Activated T-cell treated with anti-CD3 and anti-CD28 coated beads for 48 hours (primary cell): ENCODE measurements around the gene MTREX.

Experiments used
- DNase-seq: peaks from one replicate; pipeline ENCODE4 v3.0.0-alpha.2; 2020; ENCODE audit warnings: low read depth

MTREX gene

GRCh38 chr5:55429221-55429612 is 121.4 kb downstream of the MTREX start:
- no peak for DNase-seq

DNA sequence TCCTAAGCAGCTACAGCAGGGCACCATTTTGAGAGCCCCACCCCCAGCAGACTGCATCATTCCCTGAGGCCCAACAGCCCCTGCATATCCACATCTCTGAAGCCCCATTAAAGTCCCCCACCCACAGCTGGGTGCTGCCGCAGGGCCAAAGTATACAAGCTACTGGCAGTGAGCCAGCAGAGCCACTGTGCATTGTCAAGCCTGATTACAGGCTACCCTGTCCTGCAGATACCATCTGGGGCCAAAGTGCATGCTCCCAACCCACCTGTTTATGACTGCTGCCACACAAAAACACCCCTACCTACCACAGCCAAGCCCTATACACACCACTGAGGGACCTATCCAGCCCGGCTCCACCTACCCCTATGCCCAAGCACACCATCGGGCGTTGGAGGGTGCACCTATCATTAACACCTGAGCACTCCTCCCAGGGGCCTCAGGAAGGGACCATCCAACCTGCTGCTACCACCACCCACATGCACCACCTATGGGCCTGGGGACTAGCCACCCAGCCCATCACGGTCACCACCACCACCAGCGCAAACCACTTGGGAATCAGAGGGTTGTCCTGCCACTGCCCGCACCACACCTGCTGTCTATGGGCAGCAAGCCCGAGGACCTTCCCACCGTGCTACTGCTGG is 121.9 kb downstream of the MTREX start:
- no peak for DNase-seq

DNA sequence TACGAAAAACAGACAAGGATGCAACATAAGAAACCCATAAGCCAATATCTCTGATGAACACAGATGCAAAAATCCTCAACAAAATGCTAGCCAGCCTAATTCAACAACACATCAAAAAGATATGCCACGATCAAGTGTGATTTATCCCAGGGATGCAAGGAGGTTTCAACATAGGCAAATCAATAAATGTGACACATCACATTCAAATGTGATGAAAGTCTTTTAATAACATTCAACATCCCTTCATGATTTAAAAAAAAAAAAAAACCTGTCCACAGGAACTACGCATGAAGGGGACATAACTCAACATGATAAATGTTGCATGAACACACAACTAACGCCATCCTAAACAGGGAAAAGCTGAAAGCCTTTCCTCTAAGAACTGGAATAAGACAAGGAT is 124.8 kb downstream of the MTREX start:
- DNase-seq = no peak

GRCh38 chr5:55437452-55437851 is 129.7 kb downstream of the MTREX start:
- no peak for DNase-seq

GRCh38 chr5:55437859-55438206 is 130.0 kb downstream of the MTREX start:
- no peak for DNase-seq

DNA sequence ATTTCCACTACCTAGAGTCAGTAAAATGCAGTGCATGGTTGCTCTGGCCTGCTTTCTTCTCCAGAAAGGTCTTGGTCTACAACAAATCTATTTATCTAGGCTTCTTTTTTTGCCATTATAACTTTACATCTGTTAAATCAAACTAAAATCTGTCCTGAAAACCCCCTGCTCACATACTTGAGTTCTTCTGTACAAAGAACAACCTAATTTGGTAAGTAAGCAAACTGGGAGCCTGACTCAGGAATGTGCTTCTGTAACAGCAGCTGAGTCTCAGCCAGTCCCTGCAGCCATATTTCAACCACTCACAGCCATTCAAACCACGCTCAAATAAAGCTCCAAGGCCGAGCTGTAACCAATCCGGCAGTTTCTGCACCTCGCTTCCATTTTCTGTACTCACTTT is 131.2 kb downstream of the MTREX start:
- DNase-seq = no peak

DNA sequence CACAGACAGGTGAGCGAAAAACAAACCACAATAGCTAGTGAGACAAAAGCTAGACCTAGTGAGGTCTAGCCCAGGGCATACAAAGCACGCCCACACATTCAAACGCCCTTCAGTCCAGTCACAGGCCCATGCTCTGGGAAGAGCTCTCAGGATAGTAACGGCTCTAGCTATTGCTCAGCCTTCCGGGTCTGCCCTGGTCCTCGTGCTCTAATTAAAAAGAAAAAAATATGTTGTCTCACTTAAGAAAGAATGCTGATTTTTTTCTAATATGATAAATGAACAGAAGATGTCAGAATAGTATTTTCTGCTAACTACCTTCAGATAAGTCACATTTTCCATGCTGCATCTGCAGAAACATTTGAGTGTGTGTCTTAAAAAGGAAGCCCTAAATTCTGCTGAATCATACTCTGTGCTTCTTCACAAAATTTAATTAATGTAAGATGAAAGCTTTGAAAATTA is 132.4 kb downstream of the MTREX start:
- DNase-seq = no peak

GRCh38 chr5:55441107-55441771 is 133.4 kb downstream of the MTREX start:
- no peak for DNase-seq

- no peak for DNase-seq
Measured at GRCh38 chr5:55441954-55442353, 134.2 kb downstream of the MTREX start.

GRCh38 chr5:55445791-55446190 is 138.0 kb downstream of the MTREX start:
- no peak for DNase-seq

- DNase-seq = no peak
Measured at GRCh38 chr5:55446640-55447351, 139.0 kb downstream of the MTREX start.

DNA sequence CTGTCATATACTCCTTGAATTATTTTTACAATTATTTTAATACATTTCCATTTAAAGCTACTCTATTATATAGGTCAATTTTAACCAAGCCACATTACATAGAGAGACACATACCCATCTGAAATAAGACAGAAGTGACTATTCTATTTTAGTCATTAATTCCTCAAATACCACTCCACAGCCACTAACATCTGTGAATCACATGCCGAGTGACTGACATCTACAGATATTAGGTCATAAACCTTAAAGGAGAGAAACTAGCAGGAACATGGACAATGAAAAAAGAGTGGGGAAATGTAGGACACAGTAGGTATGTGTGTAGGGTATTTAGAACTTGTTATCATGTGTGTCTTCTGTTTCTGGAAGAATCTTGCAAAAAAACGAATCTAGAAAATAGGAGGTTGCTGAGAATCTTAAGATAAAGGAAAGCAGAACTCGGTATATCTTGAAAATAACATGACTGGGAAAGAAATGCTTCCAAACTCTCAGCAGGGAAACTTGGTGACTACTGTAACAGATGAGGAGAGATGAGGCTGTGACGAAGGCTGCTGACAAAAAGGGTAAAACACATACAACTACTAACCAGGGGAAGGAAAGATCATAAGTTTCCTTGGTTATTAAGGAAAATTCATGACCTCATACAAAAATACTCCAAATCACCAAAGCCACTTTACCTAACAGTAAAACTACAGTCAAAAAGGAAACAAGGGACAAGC is 142.4 kb downstream of the MTREX start:
- no peak for DNase-seq

DNA sequence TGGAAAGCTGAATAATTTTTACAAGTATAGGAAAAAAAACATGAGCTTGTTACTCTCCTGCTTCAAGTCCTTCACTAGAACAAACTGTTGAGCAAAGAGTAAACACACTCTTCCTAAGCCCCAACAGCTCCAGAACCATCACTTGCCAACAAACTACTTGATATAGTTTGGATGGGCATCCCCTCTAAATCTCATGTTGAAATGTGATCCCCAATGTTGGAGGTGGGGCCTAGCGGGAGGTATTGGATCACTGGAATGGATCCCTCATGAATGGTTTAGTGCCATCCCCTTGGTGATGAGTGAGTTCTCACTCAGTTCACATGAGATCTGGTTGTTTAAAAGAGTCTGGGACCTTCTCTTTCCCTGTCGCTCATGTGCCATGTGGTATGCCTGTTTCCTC is 144.2 kb downstream of the MTREX start:
- no peak for DNase-seq

GRCh38 chr5:55453211-55453610 is 145.4 kb downstream of the MTREX start:
- DNase-seq = no peak

DNA sequence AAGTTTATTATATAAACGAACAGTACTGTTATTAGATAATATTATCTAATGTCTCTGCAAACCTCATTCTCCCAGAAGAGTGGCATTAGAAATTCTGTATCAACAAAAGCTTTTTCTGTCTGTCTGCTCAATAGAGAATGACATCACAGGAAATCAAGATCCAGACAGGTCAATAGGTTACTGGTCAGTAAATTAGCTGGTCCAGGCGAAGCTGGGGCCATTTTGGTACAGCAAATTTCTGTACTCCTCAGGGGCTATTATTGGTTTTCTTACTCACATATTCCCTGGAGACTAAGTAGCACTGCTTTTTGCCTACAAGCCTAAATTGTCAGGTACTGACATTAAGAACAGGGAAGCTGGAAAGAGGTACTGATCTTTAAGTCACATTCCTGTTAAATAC is 146.5 kb downstream of the MTREX start:
- DNase-seq = no peak

GRCh38 chr5:55456216-55456895 is 148.6 kb downstream of the MTREX start:
- DNase-seq = no peak

DNA sequence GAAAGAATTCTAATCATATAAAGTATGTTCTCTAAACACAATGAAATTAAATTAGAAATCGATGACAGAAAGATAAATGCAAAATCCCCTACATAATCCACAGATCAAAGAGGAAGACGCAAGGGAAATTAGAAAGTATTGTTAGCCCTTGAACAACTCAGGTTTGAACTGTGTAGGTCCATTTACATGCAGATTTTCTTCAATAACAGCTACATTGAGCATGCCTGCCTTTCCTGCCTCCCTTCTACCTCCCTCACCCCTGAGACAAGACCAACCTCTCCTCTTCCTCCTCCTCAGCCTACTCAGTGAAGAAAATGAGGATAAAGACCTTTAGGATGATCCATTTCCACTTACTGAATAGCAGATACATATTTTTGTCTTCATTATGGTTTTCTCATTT is 151.8 kb downstream of the MTREX start:
- DNase-seq = no peak

DNA sequence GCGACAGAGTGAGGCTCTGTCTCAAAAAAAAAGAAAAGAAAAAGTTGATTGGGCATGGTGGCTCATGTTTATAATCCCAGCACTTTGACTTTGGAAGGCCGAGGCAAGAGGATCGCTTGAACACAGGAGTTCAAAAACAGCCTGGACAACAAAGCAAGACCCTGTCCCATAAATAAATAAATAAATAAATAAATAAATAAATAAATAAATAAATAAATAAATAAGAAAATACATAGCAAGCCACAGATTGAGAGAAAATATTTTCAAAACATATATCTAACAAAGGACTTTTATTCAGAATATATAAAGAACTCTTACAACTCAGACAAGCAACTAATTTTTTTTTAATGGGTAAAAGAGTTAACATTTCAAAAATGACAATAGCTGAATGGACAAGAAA is 155.8 kb downstream of the MTREX start:
- DNase-seq = no peak

GRCh38 chr5:55467862-55468551 is 160.2 kb downstream of the MTREX start:
- no peak for DNase-seq

DNA sequence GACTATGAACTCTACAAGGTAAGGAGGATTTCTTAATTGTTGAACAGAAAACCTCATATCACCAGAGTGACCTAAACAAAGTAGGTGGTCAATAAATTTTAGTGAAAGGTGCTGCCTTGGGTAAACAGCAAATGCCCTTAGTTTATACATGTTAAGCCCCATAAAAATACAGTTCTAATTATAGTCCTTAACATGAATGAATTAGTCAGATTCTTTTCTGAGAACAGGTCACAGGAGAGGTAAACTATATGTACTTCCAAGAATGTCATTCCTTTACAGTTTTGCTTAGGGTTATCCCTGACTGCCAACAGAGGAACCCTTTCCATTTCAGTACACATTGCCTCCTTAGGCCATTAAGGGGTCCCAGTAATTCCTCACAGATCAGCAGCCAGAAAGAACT is 162.1 kb downstream of the MTREX start:
- no peak for DNase-seq

- DNase-seq = no peak
Measured at GRCh38 chr5:55470282-55470681, 162.5 kb downstream of the MTREX start.

GRCh38 chr5:55471468-55471867 is 163.7 kb downstream of the MTREX start:
- no peak for DNase-seq
